Transverse colon (tissue), 4 donors: Measurements from ENCODE around the gene TRIM31.

Experiments used
- CTCF ChIP-seq, 5 experiments: fragments of 200-600 bp in 3 of 5; fragments of 450-650 bp in 2 of 5; sonication (generic) in 3 of 5; IDR thresholded peaks; 1 replicate in 2 of 5; 2 replicates in 3 of 5; pipeline ENCODE4 v1.5.1; 2016 to 2017; ENCODE audit warnings: antibody characterized with exemption in 5 of 5, inconsistent platforms in 3 of 5, mild to moderate bottlenecking in 2 of 5, moderate library complexity in 1 of 5
- EP300 ChIP-seq: sonication (generic); formaldehyde crosslinking; IDR thresholded peaks from one replicate; pipeline ENCODE4 v1.6.1; 2017; ENCODE audit warnings: antibody characterized with exemption, low read depth
- POLR2A ChIP-seq: fragments of 450-650 bp; IDR thresholded peaks from one replicate; pipeline ENCODE4 v1.6.1; 2016; ENCODE audit warnings: antibody characterized with exemption, mild to moderate bottlenecking, moderate library complexity
- POLR2AphosphoS5 ChIP-seq, 3 donors: sonication (generic); formaldehyde crosslinking; IDR thresholded peaks; one replicate each; pipeline ENCODE4 v1.6.1; 2016; ENCODE audit warnings: antibody characterized with exemption in 3 of 3

- TF ChIP-seq CTCF (IDR thresholded peaks at IDR 0.05) (no peak), POLR2A (no peak), EP300 (no peak), POLR2AphosphoS5 (IDR thresholded peaks at IDR 0.05) (no peak)
These were observed 37.1 kb upstream of the TRIM31 start for GRCh38 chr6:30149858-30150550.
